Left ventricle myocardium superior (tissue), 1 donor: Measurements from ENCODE around the gene LTBP2. TPM values are rescaled to one million over a fixed set of nuclear protein-coding genes. Genes with fewer than 3 reads are reported as not detected.

Experiments used
- ATAC-seq: fragments of 200-7000 bp; cut with Tn5 transposase; one replicate; pipeline ENCODE4 v1.9.1; 2020; ENCODE audit warnings: mild to moderate bottlenecking, moderate library complexity
- DNase-seq: peaks from one replicate; pipeline ENCODE4 v3.0.0-alpha.2; 2020
- intact Hi-C: fragments of 100-400 bp; cut with micrococcal nuclease; formaldehyde crosslinking; loops from one replicate; pipeline ENCODE4 v1.11.0; 2022
- total RNA-seq: library from RNA; stranded (reverse); fragmentation: NEBNext Ultra II Directional; extraction: Animal tissue kit (Norgen Biotek cat#: 25700); gene quantifications from one replicate; pipeline ENCODE4 v1.2.1, GENCODE V29; 2021
- donor health status: DM: no; HTN: yes; CAD: no; lungs with severe emphysema.

The LTBP2 gene
- total RNA-seq, 1 donor from 2014 or later = 16.0 TPM

DNA sequence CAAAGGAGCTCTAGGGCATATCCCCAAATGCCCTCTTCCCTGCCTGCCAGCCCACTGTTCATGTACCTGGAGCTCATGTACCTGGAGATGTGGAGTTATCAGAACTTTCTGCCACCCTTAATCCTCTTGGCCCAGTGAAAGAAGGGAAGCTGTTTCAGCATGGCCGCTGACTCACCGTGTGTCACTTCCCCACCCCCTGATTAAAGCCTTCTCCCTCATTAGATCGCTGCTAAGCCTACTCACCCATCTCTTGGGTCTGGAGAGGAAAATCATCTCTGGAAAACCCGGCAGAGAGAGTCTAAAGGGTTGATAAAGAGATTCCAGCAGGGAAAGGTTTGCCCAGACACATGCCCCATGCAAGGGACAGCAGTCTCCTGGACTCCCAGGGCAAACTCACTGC lies 4.5 kb upstream of the LTBP2 start:
- DNase-seq (no peak), ATAC-seq (no peak)
- intact Hi-C loops = no loop called here

DNA sequence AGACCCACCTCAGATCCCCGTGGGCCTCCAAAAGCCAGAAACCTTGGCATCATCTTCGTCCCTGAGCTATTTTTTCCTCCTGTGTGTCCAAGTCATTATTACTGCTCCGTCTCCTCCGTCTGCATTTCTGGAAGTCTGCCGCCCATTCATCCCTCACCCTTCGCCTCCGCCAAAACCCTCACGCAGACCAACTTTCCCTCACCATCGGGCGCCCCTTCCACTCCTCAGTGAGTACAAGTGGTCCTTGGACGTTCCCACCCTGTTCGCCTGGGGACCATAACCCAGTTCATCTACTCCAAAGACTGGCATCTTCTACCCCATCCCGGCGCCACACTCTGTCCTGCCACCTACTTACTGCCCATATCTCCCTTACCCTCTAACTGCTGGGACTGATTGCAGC lies 3.7 kb upstream of the LTBP2 start:
- intact Hi-C loops = no loop called here
- DNase-seq = no peak
- ATAC-seq = no peak

DNA sequence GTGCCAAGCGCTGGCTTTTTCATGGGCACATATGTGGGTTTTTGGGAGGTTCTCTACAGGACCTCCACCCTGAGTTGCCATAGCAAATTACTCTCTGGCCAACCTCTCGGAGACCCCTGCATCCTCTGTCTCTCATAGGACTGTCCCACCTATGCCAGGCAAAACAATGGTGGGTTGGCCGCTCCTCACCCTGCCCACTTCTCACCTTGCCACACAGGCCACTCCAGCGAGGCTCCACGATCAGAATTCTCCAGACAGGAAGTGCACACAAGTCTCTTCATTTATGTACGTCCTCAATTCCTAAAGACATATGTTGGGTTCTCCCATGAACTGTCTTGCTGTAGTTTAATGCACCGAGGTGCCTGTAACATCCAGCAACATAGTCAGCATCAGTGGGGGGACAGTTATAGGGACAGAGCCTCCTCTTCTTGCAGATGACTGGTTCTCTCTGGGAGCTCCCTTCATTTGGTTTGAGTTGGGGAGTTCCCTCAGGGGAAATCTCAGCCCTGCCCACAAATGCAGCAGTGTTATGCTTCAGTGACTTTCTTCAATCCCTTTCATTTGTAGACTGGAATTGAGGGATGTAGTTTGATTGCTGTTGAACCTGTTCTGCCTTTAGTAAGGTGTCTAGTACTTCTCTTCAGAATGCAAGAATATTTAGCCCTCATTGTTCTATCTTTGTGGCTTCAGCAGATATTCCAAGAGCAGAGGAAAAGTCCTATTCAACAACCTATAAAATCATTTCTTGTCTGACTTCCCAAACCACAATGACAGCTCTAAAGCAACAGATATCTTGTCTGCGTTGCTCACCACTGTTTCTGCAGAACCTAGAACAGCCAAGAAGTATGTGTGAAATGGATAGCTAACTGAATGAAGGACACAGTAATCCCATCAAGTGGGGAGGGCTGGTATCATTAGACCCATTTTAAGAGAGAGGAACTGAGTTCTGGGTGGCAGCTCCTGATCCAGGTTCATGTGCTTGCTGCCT lies 2.8 kb upstream of the LTBP2 start:
- intact Hi-C loops = no loop called here

DNA sequence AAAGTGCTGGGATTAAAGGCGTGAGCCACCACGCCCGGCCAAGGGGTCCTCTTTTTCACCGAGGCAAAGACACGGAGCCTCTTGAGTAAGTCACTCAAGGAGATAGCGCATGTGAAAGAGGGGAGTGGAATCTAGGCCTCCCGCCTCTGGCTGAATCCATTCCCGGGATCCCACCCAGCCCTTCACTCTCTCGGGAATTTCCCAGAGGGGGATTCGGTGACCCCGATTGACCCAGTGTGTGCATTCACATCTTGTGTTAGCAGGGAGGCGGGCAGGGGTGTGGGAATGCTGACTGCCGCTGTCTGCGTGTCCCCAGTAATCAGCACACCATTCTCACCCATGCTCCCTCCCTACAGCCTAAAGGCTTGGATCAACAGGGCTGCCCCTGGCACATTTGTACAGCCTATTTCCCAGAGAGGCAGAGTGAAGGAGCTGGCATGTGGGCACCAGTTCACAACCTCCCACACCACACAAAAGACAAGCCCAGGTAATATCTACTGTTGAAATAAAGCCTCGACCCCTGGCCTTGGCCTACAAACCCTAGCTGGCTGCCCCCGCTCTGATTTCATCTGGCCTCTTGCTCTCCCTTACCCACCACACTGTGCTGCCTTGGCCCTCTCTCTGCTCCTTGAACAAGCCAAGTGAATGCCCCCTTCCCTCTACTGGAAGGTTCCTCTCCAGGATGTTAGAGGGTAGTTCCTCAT lies 1.3 kb upstream of the LTBP2 start:
- ATAC-seq (no peak), DNase-seq (no peak)
- intact Hi-C loops = no loop called here

More for the DNA sequence above, 2.8 kb upstream of the LTBP2 start:
- ATAC-seq = no peak
- DNase-seq = no peak

DNA sequence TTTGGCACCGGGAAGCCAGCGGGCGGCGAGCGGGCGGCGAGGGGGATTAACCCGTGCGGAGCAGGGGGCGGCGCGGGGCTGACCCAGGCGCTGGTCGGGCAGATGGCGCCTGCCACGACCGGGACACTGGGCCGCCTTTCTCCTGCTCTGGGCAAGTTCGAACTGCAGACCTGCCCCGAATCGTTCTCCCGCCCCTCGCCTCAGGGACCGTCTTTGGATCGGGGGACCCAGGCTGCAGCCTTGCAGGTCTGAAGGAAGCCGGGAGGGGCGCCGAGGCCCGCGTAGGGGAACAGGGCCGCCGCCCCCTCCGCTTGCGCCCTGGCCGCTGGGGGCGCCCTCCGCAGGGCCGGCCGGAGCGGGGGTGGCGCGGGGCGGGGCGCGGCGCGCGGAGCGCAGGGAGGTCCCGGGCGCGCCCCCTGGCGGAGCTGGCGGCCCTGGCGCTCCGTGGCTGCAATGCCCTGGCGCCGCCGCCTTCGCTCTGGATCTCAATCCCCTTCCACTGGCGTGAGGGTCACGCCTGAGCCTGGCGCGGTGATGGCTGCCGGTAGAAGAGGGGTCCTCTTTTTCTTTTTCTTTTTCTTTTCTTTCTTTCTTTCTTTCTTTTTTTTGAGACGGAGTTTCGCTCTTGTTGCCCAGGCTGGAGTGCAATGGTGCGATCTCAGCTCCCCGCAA lies 449 bp upstream of the LTBP2 start:
- ATAC-seq (peak; percentile 85), DNase-seq (peak; percentile 94)
- intact Hi-C loops = no loop called here

DNA sequence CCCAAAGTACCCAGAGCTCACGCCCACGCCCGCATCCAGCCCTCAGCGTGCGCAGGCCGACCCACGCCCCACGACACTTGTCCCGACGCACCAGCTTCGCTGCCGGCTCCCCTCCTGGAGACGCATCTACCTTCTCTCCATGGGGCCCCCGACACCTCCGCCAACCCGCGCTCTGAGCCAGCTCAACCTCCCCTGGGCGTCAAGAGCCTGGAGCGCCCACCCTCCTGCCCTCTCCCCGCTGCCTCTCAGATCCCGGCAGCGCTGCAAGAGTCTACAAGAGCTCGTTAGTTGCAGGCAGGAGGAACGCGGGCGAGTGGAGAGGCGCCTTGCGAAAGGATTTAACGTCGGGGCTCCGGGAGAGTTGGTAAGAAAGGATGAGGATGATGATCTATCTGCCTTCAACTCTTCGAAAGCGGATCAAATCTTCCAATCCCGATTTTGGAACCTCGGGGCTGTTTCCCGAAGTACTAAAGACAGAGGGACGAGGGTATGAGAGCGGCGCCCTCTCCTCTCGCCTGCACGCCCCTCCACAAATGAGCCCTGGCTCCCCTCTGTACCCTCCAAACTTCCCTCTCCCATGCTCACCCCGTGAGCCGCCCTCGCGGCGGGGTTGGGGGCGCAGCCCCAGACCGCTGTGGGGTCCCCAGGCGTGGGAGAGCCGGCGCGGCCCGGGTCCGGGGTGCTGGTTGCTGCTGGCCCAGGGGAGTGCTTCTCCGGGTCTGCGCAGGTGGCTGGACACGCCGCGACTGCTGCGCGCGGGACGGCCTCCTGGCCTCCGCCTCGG lies 979 bp downstream of the LTBP2 start:
- DNase-seq = no peak
- no peak for ATAC-seq
- intact Hi-C loops = no loop called here

DNA sequence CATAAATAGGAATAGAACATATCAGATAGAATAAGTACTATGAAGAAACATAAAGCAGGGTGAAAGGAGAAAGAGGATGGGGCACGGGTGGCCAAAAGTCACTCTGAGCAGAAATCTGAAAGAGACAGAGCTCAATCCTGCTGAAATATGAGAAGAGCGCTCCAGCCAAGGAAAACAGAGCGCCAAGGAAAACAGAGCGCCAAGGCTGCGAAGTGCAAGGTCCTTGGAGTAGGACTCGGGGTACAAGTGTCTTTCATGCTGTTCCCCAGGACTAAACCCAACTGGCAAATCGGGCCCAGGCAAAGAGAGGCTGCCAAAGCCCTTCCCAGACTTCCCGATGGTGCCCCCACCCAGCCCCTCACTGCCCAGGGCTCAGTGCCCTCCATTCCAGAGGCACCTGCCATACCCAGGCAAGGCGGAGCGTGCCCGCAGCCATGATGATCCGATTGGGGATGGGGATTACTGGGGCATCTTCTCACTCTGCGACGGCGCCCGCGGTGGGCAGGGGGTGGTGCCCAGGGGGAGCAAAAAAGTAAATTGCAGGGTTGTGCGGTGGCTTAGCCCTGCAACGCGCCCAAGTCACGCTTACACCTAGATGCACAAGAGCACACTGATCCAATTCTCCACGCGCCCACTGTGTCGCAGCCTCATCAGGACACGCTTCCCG lies 1.7 kb downstream of the LTBP2 start:
- no peak for DNase-seq
- ATAC-seq = no peak
- intact Hi-C loops = no loop called here

DNA sequence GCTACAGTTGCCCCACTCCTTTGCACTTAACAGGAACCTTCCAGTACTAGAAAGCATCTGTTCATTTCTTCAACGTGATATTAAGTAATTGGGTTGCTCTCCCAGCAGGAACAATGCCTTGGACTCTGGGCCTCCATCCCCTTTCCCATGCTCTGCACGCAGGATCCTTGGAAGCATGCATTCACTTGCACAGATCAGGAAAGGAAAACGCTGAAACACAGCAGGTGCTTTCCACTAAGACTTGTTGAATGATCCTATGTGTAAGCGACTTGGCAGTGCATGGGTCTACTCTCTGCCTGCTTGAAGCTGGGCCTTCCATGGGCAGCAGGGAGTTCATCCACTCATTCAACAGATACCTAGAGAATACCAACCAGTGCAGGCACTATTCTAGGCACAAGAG lies 2.3 kb downstream of the LTBP2 start:
- no peak for ATAC-seq
- no peak for DNase-seq
- intact Hi-C loops = no loop called here

DNA sequence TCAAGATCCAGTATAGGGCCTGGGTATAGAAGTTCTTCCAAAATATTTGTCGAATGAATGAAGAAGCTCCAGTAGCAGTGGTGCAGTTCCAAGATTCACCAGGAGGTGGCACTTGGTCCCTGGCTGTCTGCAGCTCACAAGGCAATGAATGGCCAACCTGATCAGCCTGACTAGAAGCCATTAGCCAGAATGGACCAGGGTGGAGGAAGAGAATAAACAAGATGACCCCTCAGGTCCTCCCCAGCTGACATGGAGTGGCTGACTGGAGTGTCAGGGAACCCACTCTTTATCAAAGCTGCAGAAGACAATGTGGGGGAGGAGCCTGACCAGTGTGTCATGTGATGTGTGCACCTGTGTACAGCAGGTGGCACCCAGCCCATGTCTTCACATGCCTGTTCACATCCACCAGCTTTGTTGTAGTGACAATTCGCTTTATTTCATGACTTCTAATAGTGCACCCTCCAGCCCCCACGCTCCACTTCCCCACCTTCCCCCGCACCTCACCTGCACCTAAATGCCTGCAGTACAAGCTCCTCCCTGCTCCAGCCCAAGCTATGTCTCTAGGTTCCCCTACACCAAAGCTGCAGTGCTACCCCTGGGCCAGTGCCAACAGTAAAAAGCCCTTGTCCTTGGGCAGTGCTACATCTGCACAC lies 3.0 kb downstream of the LTBP2 start:
- ATAC-seq = peak; percentile 26
- intact Hi-C loops = no loop called here

DNA sequence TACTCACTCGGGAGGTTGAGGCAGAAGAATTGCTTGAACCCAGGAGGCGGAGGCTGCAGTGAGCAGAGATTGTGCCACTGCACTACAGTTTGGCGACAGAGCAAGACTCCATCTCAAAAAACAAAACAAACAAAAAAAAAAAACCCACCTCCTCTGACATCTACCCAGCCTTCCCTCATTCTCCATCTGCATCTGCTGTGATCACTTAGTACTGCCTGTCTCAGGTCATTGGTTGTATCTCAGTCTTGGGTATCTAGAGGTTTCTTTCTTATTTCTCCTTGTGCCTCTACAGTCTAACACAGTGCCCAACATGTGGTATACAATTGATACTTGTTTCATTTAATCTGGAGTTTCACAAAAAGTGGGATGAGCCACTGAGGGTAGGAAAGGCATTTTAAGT lies 5.3 kb downstream of the LTBP2 start:
- ATAC-seq (no peak), DNase-seq (no peak)
- intact Hi-C loops = no loop called here

More for the DNA sequence above, 3.0 kb downstream of the LTBP2 start:
- peak; percentile 87 for DNase-seq

DNA sequence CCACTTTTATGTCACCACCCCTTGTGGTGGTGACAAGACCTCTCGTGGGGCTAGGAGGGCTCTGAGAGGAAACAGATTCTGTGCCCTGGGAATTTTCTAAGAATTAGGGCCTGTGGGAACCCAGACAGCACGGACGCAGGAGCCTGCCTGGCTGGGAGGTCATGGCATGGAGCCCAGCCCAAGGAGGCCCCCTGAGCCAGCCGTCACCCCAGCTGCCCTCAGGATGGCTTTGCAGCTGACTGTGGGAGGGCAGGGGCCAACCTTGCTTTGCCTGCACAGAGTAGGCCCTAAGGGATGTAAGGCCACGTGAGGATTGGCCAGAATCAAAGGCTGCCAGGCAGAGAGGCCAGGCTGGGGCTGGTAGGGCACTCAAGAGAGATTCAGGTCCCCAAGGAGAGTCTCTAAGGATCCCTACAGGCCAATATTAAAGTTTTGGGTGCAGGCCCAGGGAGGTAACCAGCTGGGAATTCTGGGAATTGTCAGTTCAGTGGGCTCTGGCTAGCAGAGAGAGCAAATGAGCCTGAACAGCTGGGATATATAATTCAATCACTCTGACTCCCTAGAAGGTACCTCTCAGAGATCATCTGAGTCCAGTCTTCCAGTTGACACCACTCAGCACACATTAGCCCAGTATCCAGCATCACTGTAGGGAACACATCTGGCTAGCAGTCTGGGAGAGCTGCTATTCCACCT lies 6.4 kb downstream of the LTBP2 start:
- intact Hi-C loops = no loop called here
- DNase-seq = no peak
- no peak for ATAC-seq

DNA sequence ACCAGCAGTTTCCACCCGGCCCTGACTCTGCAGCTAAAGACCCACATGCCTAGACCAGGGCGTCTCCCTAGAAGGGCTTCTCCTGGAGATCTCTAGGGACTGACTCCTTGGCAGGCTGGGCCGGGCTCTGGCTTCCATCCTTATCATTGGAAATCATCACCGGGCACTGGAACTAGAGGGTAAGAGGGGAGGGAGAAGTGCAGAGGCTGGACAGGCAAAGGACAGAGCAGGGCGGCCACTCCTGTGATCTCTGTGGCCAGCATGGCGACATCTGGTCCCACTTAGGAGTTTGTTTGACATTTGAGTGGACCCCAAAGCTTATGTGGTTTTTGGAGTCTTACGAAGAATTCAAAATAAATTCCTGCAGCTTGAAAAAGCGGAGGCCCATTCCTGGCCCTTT lies 7.1 kb downstream of the LTBP2 start:
- ATAC-seq = no peak
- intact Hi-C loops = no loop called here
- DNase-seq = no peak

DNA sequence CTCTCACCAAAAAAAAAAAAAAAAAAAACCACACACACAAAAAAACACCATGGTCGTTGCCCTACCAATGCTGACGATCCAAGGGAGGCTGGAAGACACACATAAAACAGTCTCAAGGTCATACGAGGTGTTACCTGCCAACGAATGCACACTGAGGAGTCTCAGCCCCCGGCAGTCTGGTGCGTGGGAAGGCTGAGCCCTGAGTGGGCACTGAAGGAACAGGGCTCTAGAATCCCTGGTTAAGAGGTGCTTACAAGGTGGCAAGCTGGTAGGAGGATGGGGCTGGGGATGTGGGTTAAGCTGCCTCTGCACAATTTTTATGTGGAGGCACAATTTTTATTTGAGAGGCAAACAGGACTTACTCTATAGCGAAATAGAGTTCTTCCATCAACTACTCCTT lies 7.9 kb downstream of the LTBP2 start:
- intact Hi-C loops = no loop called here
- ATAC-seq = no peak
- no peak for DNase-seq

DNA sequence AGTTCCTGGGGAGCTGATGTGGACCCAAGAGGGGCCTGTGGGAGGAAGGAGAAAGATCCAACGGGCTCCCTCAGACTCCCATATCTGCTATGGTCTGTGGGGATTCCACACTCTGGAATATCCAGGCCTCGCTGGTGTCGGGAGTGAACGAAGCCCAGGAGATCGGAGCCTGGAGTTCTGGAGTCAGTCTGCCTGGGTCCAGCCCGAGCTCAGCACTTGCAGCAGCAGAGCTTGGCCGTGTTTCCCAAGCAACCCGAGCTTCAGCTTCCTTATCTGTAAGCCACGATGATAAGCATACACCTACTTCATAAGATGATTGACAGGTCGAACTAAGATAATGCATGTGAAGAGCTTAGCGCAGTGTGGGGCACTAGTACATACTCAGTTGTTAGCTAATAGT lies 10.1 kb downstream of the LTBP2 start:
- ATAC-seq (peak; percentile 21), DNase-seq (no peak)
- intact Hi-C loops = no loop called here

DNA sequence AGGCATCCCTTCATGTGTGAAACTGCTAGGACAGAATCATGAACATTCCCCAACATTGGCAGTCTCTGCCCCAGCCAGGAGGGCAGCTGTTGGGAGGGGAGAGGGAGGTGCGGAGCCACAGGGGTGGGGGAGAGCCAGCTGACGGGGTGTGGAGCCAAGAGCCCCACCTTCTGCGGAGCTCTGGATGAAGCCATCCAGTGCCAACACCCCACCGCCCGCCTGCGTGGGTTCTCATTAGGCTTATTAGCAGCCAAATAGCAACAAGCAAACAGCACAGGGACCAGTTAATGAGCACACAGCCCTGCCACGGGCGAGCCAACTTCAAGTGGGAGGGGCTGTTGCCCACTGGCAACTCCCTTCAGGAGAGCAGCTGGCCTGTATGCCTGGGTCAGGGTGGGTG lies 12.1 kb downstream of the LTBP2 start:
- intact Hi-C loops = no loop called here
- DNase-seq (no peak), ATAC-seq (no peak)

DNA sequence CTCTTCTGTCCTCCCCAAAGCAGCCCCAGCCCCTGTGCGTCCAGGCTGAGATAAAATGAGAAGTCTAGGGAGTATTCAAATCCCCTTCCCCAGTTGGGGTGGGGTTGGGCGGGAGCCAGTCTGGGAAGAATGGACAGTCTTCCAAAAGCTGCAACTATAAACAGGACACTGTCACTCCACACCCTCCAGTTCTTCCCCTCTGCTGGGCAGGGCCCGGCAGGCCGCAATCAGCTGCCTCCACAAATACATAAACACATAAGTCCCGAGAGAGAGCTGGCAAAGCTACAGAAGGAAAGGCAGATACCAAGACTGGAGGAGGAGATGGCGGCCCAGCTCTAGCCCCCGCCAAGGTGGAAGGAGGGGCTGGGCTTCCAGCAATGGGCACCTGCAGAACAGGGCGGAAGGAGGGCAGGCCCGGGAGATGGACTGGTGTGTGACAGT lies 12.7 kb downstream of the LTBP2 start:
- intact Hi-C loops = no loop called here
- ATAC-seq (peak; percentile 59), DNase-seq (peak; percentile 56)

DNA sequence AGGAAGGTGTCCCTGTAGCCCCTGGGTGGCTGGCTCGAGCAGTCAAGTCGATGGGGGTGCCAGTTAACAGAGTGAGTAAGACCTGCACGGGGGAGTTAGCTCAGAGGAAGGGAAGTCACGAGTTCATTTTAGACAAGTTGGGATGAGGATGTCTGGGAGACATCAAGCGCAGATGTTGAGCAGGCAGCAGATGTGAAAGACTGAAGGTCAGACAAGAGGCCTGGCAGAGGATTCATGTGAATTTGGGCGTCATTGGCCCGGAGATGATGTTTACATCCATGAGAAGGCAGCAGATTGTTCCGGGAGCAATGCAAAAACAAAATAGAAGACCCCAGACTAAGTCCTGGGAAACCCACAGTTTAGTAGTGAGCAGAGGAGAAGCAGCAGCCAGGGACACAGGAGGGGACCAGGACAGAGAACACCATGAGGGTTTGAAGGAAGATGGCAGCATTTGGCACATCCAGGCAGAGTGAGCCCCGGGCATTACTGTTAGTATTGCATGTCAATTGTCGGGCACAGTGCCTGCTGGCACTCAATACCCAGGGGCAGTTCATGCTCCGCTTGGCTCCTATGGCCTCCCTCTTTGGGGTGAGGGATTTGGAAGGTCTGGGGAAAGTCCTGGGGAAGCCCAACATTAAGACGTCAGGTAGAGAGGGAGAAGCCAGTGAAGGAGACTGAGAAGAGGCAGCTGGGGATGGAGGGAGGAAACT lies 15.1 kb downstream of the LTBP2 start:
- peak; percentile 33 for DNase-seq
- intact Hi-C loops = no loop called here

More for the DNA sequence above, 15.1 kb downstream of the LTBP2 start:
- peak; percentile 20 for ATAC-seq
